HEK293 (cell line): Measurements from ENCODE around the gene MMP21.

Source experiments
- CTCF ChIA-PET: fragments of 350-600 bp; formaldehyde crosslinking; extraction: SDS; loops from one replicate; lab custom pipeline; 2021; ENCODE audit warnings: antibody characterized with exemption; lab: Yijun Ruan, JAX
- POLR2A ChIA-PET: fragments of 300-600 bp; formaldehyde crosslinking; extraction: SDS; loops from one replicate; lab custom pipeline; 2020; ENCODE audit warnings: antibody characterized with exemption, inconsistent platforms; lab: Yijun Ruan, JAX
- H3K27ac ChIP-seq: fragments of 200-500 bp; sonication (Bioruptor generic); 2 replicates; pipeline ENCODE4 v1.5.1; 2014; ENCODE audit warnings: low read depth, low read length, control low read depth, inconsistent platforms; ENCODE audit errors: extremely low read depth
- H3K36me3 ChIP-seq, 2 experiments: fragments of 200-500 bp in 1 of 2; sonication (Bioruptor generic) in 1 of 2; 1 replicate in 1 of 2; 2 replicates in 1 of 2; pipeline ENCODE4 v1.5.1; 2014 to 2017; ENCODE audit warnings: inconsistent platforms in 2 of 2, low read length in 2 of 2; ENCODE audit not compliant: control insufficient read depth in 2 of 2, insufficient read depth in 1 of 2
- H3K4me1 ChIP-seq: fragments of 200-500 bp; sonication (Bioruptor generic); 2 replicates; pipeline ENCODE4 v1.5.1; 2014; ENCODE audit warnings: mild to moderate bottlenecking, low read length, inconsistent platforms; ENCODE audit not compliant: control insufficient read depth, insufficient read depth
- H3K4me3 ChIP-seq: 2 replicates; pipeline ENCODE4 v1.5.1; 2011; ENCODE audit warnings: low read depth, mild to moderate bottlenecking, control low read depth, low read length, moderate library complexity
- H3K9me3 ChIP-seq: fragments of 200-500 bp; sonication (Bioruptor generic); 2 replicates; pipeline ENCODE4 v1.5.1; 2014; ENCODE audit warnings: low read depth, low read length, inconsistent platforms; ENCODE audit not compliant: control insufficient read depth, insufficient read depth
- EGR2 ChIP-seq: fragments of 450-650 bp; formaldehyde crosslinking; IDR thresholded peaks from 2 replicates; pipeline ENCODE4 v1.5.1; 2016; ENCODE audit warnings: low read depth, missing biosample characterization, missing genetic modification characterization
- MZF1 ChIP-seq: fragments of 450-650 bp; formaldehyde crosslinking; IDR thresholded peaks from 2 replicates; pipeline ENCODE4 v1.5.1; 2017; ENCODE audit warnings: missing biosample characterization, missing genetic modification characterization, borderline replicate concordance
- RBAK ChIP-seq: fragments of 450-650 bp; formaldehyde crosslinking; IDR thresholded peaks from 2 replicates; pipeline ENCODE4 v1.5.1; 2016; ENCODE audit warnings: missing biosample characterization, missing genetic modification characterization
- YY1 ChIP-seq: fragments of 450-650 bp; formaldehyde crosslinking; IDR thresholded peaks from 2 replicates; pipeline ENCODE4 v1.5.1; 2018; ENCODE audit warnings: missing biosample characterization, missing genetic modification characterization
- ZNF155 ChIP-seq: fragments of 450-650 bp; formaldehyde crosslinking; IDR thresholded peaks from 2 replicates; pipeline ENCODE4 v1.5.1; 2016; ENCODE audit warnings: missing biosample characterization, missing genetic modification characterization
- ZNF366 ChIP-seq: fragments of 450-650 bp; formaldehyde crosslinking; conservative IDR thresholded peaks from 2 replicates; pipeline ENCODE4 v1.5.1; 2016; ENCODE audit warnings: missing biosample characterization, missing genetic modification characterization
- ZNF426 ChIP-seq: fragments of 450-650 bp; formaldehyde crosslinking; IDR thresholded peaks from 2 replicates; pipeline ENCODE4 v1.5.1; 2017; ENCODE audit warnings: missing biosample characterization, missing genetic modification characterization, mild to moderate bottlenecking, inconsistent platforms, moderate library complexity
- ZNF48 ChIP-seq: fragments of 450-650 bp; formaldehyde crosslinking; IDR thresholded peaks from 2 replicates; pipeline ENCODE4 v1.5.1; 2016; ENCODE audit warnings: missing biosample characterization, missing genetic modification characterization
- ZNF549 ChIP-seq: fragments of 450-650 bp; IDR thresholded peaks from 2 replicates; pipeline ENCODE4 v1.5.1; 2018; ENCODE audit warnings: missing biosample characterization, missing genetic modification characterization, mild to moderate bottlenecking, inconsistent platforms, moderate library complexity
- ZNF654 ChIP-seq: fragments of 450-650 bp; formaldehyde crosslinking; IDR thresholded peaks from 2 replicates; pipeline ENCODE4 v1.5.1; 2016; ENCODE audit warnings: low read depth, missing biosample characterization, missing genetic modification characterization
- ZNF830 ChIP-seq: fragments of 450-650 bp; IDR thresholded peaks from 2 replicates; pipeline ENCODE4 v1.5.0; 2018; ENCODE audit warnings: missing biosample characterization, missing genetic modification characterization, low read depth, mild to moderate bottlenecking, moderate library complexity
- TF ChIP-seq, protein P1 (sequence below): fragments of 450-650 bp; formaldehyde crosslinking; IDR thresholded peaks from 2 replicates; pipeline ENCODE4 v1.5.1; 2017; ENCODE audit warnings: missing biosample characterization, missing genetic modification characterization
- TF ChIP-seq, protein P2 (sequence below): fragments of 450-650 bp; formaldehyde crosslinking; optimal IDR thresholded peaks from 2 replicates; pipeline ENCODE3; 2016; ENCODE audit warnings: missing biosample characterization, mild to moderate bottlenecking, missing genetic modification characterization
- TF ChIP-seq, protein P3 (sequence below): fragments of 450-650 bp; formaldehyde crosslinking; IDR thresholded peaks from 2 replicates; pipeline ENCODE4 v1.5.1; 2016; ENCODE audit warnings: missing biosample characterization, missing genetic modification characterization, low read depth
- TF ChIP-seq, protein P4 (sequence below): fragments of 450-650 bp; formaldehyde crosslinking; IDR thresholded peaks from 2 replicates; pipeline ENCODE4 v1.5.0; 2017; ENCODE audit warnings: missing biosample characterization, missing genetic modification characterization, borderline replicate concordance
- TF ChIP-seq, protein P5 (sequence below): fragments of 450-650 bp; formaldehyde crosslinking; IDR thresholded peaks from 2 replicates; pipeline ENCODE4 v1.5.1; 2016; ENCODE audit warnings: missing biosample characterization, missing genetic modification characterization

The MMP21 gene

DNA sequence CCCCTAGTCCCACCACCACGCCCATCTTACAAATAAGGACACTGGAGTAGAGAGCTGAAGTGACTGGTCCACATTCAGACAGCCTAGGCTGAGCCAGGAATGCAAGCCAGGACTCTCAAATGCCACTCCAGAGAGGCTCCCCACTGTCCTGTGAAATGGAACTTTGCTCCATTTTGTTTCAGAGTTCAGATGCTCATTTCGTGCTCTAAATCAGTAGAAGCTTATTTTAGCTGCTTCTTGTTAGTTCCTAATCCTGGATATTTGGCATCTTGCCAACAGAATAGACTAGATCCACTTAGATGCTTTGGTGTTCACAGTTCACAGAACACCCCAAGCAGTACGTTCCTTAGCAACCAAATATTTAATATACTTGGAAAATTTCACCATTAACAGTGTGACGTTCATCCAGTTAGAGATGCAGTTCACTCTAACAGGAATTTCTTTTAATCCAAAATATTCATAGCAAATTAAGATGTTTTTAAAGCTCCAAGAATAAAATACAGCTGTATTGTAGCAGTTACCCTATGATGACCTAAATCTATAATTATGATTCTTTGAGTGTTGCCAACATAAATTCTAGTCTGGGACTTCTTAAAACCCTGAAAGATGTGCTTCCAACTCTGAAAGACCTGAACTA lies 7.3 kb downstream of the MMP21 start (continued):
- TF ChIP-seq, protein P1, sequence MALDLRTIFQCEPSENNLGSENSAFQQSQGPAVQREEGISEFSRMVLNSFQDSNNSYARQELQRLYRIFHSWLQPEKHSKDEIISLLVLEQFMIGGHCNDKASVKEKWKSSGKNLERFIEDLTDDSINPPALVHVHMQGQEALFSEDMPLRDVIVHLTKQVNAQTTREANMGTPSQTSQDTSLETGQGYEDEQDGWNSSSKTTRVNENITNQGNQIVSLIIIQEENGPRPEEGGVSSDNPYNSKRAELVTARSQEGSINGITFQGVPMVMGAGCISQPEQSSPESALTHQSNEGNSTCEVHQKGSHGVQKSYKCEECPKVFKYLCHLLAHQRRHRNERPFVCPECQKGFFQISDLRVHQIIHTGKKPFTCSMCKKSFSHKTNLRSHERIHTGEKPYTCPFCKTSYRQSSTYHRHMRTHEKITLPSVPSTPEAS (tag by site-specific recombination), result no peak

DNA sequence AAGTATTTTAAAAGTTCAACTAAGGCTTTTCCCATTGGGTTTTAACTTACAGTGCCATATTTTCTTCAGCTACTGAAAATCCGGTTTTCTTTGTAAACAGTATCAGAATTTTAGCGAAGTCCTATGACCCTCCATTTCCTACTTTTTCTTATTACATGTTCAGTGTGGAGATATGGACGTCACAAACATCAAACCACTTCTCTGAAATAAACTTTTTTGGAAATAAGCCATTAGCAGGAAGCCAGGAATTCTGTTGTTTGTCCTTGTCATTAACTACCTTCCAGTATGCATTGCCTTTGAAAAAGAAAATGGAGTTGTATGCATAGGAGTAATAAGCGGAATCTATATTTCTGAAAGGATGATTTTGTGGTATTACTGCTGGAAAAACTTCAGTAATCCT lies 9.1 kb downstream of the MMP21 start:
- H3K36me3 ChIP-seq, result peaks cover 28 to 65% of the 10 kb centered on the region in 2 experiments
- no peak for TF ChIP-seq ZNF155 (tag by site-specific recombination)
- TF ChIP-seq, protein P2, sequence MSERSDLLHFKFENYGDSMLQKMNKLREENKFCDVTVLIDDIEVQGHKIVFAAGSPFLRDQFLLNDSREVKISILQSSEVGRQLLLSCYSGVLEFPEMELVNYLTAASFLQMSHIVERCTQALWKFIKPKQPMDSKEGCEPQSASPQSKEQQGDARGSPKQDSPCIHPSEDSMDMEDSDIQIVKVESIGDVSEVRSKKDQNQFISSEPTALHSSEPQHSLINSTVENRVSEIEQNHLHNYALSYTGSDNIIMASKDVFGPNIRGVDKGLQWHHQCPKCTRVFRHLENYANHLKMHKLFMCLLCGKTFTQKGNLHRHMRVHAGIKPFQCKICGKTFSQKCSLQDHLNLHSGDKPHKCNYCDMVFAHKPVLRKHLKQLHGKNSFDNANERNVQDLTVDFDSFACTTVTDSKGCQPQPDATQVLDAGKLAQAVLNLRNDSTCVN (tag by site-specific recombination), result no peak
- TF ChIP-seq, all 188 proteins: peak for 0
- Histone ChIP-seq H3K9me3 (no peaks in the 10 kb centered on the region), H3K4me3 (no peak overlapping the region), H3K4me1 (peaks cover 4% of the 10 kb centered on the region; the same call in 1 of the 2 replicates), H3K27ac (no peak overlapping the region)
- POLR2A ChIA-PET, result no interaction called here
- CTCF ChIA-PET, result no interaction called here

DNA sequence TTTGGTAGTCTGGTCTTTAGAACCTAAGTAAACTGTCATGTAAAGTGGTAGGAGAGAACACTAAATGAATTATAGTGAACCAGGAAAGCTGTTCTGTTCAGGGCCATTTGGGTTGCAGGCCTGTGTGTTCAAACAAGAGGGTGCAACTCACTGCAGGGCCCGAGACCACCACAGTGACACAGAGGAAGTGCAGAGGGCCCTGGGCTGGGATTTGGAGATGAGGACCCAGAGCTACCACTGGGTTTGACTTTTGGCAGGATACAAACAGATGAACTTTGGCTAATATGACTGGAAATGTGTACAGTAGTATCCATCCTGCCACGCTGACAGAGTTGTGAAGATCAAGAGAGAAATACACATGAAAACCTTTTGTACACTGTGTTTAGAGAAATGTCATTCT lies 9.8 kb downstream of the MMP21 start:
- no peak for TF ChIP-seq RBAK
- TF ChIP-seq, protein P3, sequence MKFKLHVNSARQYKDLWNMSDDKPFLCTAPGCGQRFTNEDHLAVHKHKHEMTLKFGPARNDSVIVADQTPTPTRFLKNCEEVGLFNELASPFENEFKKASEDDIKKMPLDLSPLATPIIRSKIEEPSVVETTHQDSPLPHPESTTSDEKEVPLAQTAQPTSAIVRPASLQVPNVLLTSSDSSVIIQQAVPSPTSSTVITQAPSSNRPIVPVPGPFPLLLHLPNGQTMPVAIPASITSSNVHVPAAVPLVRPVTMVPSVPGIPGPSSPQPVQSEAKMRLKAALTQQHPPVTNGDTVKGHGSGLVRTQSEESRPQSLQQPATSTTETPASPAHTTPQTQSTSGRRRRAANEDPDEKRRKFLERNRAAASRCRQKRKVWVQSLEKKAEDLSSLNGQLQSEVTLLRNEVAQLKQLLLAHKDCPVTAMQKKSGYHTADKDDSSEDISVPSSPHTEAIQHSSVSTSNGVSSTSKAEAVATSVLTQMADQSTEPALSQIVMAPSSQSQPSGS (tag by site-specific recombination), result no peak
- TF ChIP-seq ZNF48 (tag by site-specific recombination), result no peak
- TF ChIP-seq ZNF830 (tag by site-specific recombination), result no peak
- no peak for TF ChIP-seq ZNF549 (tag by site-specific recombination)
- TF ChIP-seq, protein P4, sequence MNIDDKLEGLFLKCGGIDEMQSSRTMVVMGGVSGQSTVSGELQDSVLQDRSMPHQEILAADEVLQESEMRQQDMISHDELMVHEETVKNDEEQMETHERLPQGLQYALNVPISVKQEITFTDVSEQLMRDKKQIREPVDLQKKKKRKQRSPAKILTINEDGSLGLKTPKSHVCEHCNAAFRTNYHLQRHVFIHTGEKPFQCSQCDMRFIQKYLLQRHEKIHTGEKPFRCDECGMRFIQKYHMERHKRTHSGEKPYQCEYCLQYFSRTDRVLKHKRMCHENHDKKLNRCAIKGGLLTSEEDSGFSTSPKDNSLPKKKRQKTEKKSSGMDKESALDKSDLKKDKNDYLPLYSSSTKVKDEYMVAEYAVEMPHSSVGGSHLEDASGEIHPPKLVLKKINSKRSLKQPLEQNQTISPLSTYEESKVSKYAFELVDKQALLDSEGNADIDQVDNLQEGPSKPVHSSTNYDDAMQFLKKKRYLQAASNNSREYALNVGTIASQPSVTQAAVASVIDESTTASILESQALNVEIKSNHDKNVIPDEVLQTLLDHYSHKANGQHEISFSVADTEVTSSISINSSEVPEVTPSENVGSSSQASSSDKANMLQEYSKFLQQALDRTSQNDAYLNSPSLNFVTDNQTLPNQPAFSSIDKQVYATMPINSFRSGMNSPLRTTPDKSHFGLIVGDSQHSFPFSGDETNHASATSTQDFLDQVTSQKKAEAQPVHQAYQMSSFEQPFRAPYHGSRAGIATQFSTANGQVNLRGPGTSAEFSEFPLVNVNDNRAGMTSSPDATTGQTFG (tag by site-specific recombination), result no peak
- TF ChIP-seq ZNF426 (tag by site-specific recombination), result no peak
- no peak for TF ChIP-seq ZNF654
- TF ChIP-seq YY1 (tag by site-specific recombination), result no peak
- TF ChIP-seq, protein P5, sequence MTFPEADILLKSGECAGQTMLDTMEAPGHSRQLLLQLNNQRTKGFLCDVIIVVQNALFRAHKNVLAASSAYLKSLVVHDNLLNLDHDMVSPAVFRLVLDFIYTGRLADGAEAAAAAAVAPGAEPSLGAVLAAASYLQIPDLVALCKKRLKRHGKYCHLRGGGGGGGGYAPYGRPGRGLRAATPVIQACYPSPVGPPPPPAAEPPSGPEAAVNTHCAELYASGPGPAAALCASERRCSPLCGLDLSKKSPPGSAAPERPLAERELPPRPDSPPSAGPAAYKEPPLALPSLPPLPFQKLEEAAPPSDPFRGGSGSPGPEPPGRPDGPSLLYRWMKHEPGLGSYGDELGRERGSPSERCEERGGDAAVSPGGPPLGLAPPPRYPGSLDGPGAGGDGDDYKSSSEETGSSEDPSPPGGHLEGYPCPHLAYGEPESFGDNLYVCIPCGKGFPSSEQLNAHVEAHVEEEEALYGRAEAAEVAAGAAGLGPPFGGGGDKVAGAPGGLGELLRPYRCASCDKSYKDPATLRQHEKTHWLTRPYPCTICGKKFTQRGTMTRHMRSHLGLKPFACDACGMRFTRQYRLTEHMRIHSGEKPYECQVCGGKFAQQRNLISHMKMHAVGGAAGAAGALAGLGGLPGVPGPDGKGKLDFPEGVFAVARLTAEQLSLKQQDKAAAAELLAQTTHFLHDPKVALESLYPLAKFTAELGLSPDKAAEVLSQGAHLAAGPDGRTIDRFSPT, result no peak
- no peak for TF ChIP-seq MZF1 (tag by site-specific recombination)
- TF ChIP-seq EGR2 (tag by site-specific recombination), result no peak
- TF ChIP-seq ZNF366 (tag by site-specific recombination), result no peak
- no peak overlapping the region for H3K4me3 ChIP-seq
- no peak overlapping the region for H3K27ac ChIP-seq
- H3K9me3 ChIP-seq, result no peaks in the 10 kb centered on the region
- CTCF ChIA-PET, result interaction anchor here (0.8 kb wide), 1 partner anchor 70 kb away, joined by 3 read pairs; no protein-coding TSS in a partner anchor
- POLR2A ChIA-PET, result no interaction called here
- peaks cover 4% of the 10 kb centered on the region; the same call in 1 of the 2 replicates for H3K4me1 ChIP-seq
- peaks cover 34 to 71% of the 10 kb centered on the region in 2 experiments for H3K36me3 ChIP-seq
